ENCODE data around the gene PRKD2. TPM values are rescaled to one million over a fixed set of nuclear protein-coding genes. Genes with fewer than 3 reads are reported as not detected.

PRKD2 gene
- total RNA-seq, 1 experiment from 2014 or later: 100 TPM

DNA sequence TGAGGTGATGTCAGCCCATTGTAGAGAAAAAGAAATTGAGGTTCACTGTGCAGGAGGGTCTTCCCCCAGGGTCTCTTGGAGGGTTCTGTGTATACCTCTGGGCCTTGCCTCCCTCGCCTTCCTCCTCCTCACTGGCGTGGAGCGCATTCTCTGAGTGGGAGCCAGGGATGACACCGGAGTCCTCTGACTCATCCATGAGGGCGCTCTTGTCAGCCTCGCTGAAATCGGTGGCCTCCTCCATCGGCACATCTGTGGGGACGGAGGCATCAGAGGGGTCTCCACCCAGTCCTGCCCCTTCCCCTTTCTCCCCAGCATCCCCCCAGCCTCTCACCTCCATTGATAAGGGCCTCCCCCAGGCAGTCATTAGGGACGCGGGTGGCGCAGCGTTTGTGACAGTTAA lies 16.2 kb downstream of the PRKD2 start (continued):
- TF ChIP-seq, protein P1, sequence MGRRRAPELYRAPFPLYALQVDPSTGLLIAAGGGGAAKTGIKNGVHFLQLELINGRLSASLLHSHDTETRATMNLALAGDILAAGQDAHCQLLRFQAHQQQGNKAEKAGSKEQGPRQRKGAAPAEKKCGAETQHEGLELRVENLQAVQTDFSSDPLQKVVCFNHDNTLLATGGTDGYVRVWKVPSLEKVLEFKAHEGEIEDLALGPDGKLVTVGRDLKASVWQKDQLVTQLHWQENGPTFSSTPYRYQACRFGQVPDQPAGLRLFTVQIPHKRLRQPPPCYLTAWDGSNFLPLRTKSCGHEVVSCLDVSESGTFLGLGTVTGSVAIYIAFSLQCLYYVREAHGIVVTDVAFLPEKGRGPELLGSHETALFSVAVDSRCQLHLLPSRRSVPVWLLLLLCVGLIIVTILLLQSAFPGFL (CRISPR knock-in tag; IDR thresholded peaks at IDR 0.05; ENCODE audit: borderline replicate concordance): no peak

DNA sequence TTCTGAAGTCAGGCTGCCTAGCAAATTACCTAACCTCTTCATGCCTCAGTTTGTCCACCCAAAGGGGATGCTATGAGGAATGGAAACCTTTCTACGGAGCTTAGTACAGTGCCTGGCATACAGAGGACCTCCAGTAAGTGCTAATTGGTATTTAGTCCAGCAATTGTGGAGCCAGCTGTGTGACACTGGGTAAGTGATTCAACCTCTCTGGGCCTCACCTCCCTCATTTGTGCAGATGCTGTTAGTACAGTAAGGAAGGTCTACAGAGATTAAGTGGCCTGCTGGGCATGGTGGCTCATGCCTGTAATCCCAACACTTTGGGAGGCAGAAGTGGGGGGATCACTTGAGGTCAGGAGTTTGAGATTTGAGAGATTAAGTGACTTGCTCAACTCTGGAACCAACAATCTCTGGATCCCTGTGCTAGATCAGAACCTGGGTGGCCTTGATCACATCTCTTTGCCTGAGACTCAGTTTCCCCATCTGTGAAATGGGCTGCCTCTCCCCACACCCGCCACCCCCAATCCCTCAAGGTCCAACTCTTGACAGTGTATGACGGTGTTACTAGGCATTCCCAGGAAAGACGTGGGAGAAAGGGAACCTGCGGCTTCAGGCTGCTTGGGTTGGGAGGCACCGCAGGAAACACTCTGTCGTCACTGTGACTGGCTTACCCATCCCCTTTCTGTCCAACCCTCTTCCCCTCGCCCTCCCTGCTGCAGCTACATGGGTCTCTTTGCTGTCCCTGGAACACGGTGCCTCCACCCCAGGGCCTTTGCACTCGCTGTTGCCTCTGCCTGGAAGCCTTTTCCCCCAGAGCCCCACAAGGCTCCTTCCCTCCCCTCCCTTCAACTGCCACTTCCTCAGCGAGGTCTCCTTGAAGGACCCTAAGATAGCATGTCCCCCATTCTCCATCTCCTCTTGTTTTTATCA lies 18.3 kb downstream of the PRKD2 start:
- TF ChIP-seq, protein P2, sequence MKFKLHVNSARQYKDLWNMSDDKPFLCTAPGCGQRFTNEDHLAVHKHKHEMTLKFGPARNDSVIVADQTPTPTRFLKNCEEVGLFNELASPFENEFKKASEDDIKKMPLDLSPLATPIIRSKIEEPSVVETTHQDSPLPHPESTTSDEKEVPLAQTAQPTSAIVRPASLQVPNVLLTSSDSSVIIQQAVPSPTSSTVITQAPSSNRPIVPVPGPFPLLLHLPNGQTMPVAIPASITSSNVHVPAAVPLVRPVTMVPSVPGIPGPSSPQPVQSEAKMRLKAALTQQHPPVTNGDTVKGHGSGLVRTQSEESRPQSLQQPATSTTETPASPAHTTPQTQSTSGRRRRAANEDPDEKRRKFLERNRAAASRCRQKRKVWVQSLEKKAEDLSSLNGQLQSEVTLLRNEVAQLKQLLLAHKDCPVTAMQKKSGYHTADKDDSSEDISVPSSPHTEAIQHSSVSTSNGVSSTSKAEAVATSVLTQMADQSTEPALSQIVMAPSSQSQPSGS (CRISPR knock-in tag; IDR thresholded peaks at IDR 0.05; ENCODE audit: borderline replicate concordance, low read depth): no peak
- no peak for TF ChIP-seq E2F1 (CRISPR knock-in tag; IDR thresholded peaks at IDR 0.05)
- no peak for TF ChIP-seq FOXP1 (CRISPR knock-in tag; IDR thresholded peaks at IDR 0.05; ENCODE audit: borderline replicate concordance)
- TF ChIP-seq CREB1 (CRISPR knock-in tag; IDR thresholded peaks at IDR 0.05): no peak
- TF ChIP-seq, protein P3, sequence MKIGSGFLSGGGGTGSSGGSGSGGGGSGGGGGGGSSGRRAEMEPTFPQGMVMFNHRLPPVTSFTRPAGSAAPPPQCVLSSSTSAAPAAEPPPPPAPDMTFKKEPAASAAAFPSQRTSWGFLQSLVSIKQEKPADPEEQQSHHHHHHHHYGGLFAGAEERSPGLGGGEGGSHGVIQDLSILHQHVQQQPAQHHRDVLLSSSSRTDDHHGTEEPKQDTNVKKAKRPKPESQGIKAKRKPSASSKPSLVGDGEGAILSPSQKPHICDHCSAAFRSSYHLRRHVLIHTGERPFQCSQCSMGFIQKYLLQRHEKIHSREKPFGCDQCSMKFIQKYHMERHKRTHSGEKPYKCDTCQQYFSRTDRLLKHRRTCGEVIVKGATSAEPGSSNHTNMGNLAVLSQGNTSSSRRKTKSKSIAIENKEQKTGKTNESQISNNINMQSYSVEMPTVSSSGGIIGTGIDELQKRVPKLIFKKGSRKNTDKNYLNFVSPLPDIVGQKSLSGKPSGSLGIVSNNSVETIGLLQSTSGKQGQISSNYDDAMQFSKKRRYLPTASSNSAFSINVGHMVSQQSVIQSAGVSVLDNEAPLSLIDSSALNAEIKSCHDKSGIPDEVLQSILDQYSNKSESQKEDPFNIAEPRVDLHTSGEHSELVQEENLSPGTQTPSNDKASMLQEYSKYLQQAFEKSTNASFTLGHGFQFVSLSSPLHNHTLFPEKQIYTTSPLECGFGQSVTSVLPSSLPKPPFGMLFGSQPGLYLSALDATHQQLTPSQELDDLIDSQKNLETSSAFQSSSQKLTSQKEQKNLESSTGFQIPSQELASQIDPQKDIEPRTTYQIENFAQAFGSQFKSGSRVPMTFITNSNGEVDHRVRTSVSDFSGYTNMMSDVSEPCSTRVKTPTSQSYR (CRISPR knock-in tag; IDR thresholded peaks at IDR 0.05): no peak
- TF ChIP-seq, protein P4, sequence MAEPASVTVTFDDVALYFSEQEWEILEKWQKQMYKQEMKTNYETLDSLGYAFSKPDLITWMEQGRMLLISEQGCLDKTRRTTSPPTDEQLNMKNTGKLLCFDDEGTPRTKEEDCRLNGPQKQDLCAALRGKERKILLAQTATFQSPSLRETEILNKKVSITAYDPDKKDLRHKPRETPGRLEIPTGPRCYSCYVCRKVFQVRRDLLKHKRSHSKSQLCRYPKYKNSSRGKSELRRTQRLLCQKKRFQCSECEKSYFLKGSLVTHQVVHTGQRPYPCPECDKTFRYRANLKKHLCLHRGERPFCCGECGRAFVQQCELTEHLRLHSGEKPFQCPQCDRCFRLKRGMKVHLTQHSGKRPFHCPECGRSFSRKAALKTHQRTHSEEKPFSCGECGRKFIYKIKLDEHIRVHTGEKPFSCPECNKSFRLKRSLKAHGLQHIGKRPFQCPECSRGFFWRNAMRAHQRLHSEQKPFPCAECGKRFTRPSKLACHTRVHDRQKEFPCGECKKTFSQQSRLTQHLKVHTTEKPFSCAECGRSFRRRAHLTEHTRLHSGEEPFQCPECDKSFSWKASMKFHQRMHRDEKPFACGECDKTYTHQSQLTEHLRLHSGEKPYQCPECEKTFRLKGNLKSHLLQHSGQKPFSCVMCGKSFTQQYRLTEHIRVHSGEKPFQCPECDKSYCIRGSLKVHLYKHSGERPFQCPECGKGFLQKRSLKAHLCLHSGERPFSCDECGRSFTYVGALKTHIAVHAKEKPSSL (CRISPR knock-in tag; conservative IDR thresholded peaks at IDR 0.05): no peak
- no peak for TF ChIP-seq ZNF121 (CRISPR knock-in tag; IDR thresholded peaks at IDR 0.05)
- no peak for TF ChIP-seq JAZF1 (CRISPR knock-in tag; IDR thresholded peaks at IDR 0.05)
- no peak for TF ChIP-seq GRHL2 (CRISPR knock-in tag; IDR thresholded peaks at IDR 0.05; ENCODE audit: insufficient replicate concordance, severe bottlenecking)
- TF ChIP-seq AFF4 (CRISPR knock-in tag; IDR thresholded peaks at IDR 0.05; ENCODE audit: borderline replicate concordance): no peak
- TF ChIP-seq USF1 (CRISPR knock-in tag; IDR thresholded peaks at IDR 0.05): no peak
- TF ChIP-seq CBFB (CRISPR knock-in tag; IDR thresholded peaks at IDR 0.05; ENCODE audit: low read depth): no peak
- TF ChIP-seq, protein P5, sequence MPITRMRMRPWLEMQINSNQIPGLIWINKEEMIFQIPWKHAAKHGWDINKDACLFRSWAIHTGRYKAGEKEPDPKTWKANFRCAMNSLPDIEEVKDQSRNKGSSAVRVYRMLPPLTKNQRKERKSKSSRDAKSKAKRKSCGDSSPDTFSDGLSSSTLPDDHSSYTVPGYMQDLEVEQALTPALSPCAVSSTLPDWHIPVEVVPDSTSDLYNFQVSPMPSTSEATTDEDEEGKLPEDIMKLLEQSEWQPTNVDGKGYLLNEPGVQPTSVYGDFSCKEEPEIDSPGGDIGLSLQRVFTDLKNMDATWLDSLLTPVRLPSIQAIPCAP (CRISPR knock-in tag; IDR thresholded peaks at IDR 0.05): no peak
- TF ChIP-seq, protein P6, sequence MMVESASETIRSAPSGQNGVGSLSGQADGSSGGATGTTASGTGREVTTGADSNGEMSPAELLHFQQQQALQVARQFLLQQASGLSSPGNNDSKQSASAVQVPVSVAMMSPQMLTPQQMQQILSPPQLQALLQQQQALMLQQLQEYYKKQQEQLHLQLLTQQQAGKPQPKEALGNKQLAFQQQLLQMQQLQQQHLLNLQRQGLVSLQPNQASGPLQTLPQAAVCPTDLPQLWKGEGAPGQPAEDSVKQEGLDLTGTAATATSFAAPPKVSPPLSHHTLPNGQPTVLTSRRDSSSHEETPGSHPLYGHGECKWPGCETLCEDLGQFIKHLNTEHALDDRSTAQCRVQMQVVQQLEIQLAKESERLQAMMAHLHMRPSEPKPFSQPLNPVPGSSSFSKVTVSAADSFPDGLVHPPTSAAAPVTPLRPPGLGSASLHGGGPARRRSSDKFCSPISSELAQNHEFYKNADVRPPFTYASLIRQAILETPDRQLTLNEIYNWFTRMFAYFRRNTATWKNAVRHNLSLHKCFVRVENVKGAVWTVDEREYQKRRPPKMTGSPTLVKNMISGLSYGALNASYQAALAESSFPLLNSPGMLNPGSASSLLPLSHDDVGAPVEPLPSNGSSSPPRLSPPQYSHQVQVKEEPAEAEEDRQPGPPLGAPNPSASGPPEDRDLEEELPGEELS (CRISPR knock-in tag; IDR thresholded peaks at IDR 0.05): no peak
- ATAC-seq (no peak), DNase-seq (ENCODE audit: low spot score) (no peak)
- H3K27me3 Mint-ChIP-seq (ENCODE audit: low read depth): no peaks in the 10 kb centered on the region
- CTCF ChIA-PET: interaction anchor here (1.9 kb wide), 1 partner anchor 78 kb away, joined by 5 read pairs; no protein-coding TSS in a partner anchor
- H3K9me3 Mint-ChIP-seq: no peaks in the 10 kb centered on the region
- POLR2A ChIA-PET: interaction anchor here (0.6 to 1.3 kb wide), 2 partner anchors 8 to 265 kb away, joined by 3 to 6 read pairs; no protein-coding TSS in a partner anchor
- H3K27ac Mint-ChIP-seq: no peak overlapping the region
- no peak overlapping the region; the same call in 1 of the 2 replicates for H3K4me3 Mint-ChIP-seq
- H3K4me1 Mint-ChIP-seq: peaks cover 11% of the 10 kb centered on the region
- peaks cover 66% of the 10 kb centered on the region for H3K36me3 Mint-ChIP-seq
